ENCODE data around the gene PNPLA2.

GRCh38 chr11:870418-870817 is 51.7 kb downstream of the PNPLA2 start:
- TF ChIP-seq CTCF (conservative IDR thresholded peaks at IDR 0.05 in 1 of 2, IDR thresholded peaks at IDR 0.05 in 1 of 2; ENCODE audit: extremely low read depth in 1 of 2, insufficient read depth in 1 of 2, low read depth in 1 of 2, low read length in 2 of 2) (no peak), EZH2 (IDR thresholded peaks at IDR 0.05; ENCODE audit: borderline replicate concordance, low read length) (no peak)

All from mammary epithelial cell (primary cell).